ENCODE results near the gene TANC1.

GRCh38 chr2:159066541-159067156, 98.2 kb downstream of the TANC1 start:
- TF ChIP-seq POLR2A (IDR thresholded peaks at IDR 0.05; ENCODE audit: low read length) (no peak), GATA1 (IDR thresholded peaks at IDR 0.05; ENCODE audit: low read depth, low read length) (no peak)

All from erythroblast (primary cell).